ENCODE results near the gene TAF1.
A peak's percentile ranks its signal among the peaks of the same experiment; 100 is the strongest.
"Not testable (repeated sequence)": the region's sequence is repeated elsewhere in the genome, so short reads cannot be mapped to it uniquely, and the experiment has no call there.

Gene TAF1

DNA sequence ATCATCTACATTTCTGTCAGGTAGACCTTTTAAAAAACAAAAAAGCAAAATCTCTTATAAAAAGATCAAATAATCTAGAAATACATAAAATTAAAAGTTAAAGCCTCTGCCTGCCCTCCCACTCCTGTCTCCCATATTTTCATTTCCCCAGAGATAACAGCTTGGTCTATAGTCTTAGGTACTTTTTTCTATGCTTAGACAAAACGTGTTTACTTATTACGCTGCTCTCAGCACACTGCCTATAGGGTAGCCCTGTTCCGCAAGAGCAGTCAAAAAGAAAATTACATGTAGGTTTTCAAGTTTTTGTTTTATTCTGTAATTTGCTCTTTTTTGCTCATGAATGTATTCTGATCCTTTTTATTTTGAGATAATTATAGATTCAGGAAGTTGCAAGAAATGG is 73.3 kb downstream of the TAF1 start:
- no peak for DNase-seq (ENCODE audit: low spot score)

DNA sequence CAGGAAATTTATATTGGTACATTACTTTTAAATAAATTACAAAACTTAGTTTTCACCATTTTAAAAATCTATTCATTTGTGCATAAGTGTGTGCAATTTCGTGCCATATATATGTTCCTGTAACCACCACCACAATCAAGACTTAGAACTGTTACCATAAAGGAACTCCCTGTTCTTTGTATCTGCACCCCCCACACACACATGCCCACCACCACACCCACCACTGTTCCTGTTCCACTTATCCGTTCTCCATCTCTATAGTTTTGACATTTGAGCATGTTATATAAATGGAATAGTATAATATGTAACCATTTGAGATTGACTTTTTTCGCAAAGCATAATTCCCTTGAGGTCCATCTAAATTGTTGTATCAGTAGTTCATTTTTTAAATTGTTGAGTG is 73.7 kb downstream of the TAF1 start:
- DNase-seq (ENCODE audit: low spot score) = no peak

DNA sequence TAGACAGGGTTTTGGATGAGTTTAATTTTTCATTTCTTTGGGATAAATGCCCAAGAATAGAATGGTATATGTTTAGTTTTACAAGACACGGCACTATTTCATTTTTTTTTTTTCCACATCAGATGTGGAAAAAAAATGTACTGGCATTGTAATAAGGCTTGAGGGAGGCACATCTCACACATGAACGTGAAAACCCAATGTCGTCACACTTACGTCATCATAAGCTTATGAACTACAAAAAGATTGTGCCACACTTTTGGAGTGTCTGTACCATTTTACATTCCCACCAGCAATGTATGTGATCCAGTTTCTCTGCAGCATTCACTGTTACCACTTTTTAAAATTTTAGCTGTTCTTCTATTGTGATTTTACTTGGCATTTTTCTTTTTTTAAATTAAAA is 74.2 kb downstream of the TAF1 start:
- DNase-seq (ENCODE audit: low spot score) = no peak

DNA sequence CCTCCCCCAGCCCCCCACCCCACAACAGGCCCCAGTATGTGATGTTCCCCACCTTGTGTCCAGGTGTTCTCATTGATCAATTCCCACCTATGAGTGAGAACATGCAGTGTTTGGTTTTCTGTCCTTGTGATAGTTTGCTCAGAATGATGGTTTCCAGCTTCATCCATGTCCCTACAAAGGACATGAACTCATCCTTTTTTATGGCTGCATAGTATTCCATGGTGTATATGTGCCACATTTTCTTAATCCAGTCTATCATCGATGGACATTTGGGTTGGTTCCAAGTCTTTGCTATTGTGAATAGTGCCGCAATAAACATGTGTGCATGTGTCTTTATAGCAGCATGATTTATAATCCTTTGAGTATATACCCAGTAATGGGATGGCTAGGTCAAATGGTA is 75.7 kb downstream of the TAF1 start:
- DNase-seq (ENCODE audit: low spot score) = not testable (repeated sequence)

DNA sequence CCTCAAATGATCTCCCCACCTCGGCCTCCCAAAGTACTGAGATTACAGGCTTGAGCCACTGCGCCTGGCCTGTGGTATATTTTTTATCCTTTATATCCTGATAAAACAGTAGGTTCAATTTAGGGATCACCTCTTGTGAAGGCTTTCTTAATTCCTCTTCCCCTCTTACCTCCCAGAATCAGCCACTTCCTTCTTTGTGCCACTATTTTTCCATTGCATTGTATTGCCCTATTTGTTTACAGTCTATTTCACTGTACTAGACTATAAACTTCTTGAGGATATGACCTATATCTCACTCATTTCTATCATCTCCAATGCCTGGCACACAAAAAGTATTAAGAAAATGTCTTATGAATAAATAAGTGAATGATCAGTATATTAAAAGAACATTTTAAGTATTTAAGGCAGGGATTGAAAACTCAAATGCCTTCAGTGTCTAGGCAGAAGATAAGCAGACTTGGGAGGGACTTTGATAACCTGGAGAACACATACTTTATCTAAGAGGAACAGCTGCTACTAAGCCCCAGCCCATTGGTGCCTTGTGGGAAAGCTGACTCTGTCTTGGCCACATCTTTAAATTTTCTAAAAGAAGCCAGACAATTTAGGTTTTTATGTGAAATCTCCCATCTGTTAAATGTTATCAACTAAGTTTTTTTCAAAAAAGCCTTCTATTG is 84.4 kb downstream of the TAF1 start:
- no peak for DNase-seq (ENCODE audit: low spot score)

DNA sequence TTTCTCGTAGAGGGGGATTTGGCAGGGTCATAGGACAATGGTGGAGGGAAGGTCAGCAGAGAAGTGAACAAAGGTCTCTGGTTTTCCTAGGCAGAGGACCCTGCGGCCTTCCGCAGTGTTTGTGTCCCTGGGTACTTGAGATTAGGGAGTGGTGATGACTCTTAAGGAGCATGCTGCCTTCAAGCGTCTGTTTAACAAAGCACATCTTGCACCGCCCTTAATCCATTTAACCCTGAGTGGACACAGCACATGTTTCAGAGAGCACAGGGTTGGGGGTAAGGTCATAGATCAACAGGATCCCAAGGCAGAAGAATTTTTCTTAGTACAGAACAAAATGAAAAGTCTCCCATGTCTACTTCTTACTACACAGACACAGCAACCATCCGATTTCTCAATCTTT is 85.4 kb downstream of the TAF1 start:
- DNase-seq (ENCODE audit: low spot score) = not testable (repeated sequence)

DNA sequence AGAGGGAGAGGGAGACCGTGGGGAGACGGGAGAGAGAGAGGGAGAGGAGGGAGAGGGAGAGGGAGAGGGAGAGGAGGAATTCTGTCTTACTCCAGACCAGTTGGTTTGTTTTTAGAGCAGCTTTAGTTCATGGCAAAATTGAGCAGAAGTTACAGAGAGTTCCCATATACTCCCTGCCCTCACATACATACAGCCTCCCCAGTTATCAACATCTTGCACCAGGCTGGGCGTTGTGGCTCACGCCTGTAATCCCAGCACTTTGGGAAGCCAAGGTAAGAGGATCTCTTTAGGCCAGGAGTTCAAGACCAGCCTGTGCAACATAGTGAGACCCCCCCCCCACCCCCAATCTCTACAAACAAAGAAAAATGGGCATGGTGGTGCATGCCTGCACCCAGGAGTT is 86.9 kb downstream of the TAF1 start:
- DNase-seq (ENCODE audit: low spot score) = no peak

DNA sequence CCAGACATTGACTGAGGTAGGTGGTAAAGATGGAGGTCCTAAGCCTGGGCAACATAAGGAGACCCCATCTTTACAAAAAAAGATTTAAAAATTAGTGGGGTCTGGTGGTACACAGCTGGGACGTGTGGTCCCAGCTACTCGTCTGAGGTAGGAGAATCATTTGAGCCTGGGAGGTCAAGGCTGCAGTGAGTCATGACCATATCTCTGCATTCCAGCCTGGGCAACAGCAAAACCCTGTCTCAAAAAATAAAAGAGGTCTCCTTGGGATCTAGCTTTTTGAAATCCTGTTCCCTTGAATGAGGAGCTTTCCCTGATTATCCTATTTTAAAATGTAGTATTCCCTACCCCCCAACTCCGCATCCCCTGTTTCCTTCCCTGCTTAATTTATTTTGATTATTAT is 88.1 kb downstream of the TAF1 start:
- DNase-seq (ENCODE audit: low spot score) = no peak

DNA sequence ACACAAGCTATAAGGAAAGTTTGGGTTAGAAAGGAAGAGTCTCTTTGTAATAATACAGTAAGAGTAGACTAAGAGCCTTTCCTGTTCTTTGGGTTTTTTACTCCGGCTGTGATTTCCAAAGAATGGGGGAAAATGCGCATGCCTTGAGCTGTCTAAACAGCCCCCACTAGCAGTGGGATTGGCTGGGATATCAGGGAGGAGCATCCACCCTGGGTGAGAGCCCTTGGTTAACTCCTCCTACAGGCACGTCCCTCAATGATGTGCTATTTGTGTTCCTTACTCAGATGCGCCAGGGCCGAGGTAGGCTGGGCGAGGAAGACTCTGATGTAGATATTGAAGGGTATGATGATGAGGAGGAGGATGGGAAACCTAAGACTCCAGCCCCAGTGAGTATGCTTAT is 92.7 kb downstream of the TAF1 start:
- no peak for DNase-seq (ENCODE audit: low spot score)

DNA sequence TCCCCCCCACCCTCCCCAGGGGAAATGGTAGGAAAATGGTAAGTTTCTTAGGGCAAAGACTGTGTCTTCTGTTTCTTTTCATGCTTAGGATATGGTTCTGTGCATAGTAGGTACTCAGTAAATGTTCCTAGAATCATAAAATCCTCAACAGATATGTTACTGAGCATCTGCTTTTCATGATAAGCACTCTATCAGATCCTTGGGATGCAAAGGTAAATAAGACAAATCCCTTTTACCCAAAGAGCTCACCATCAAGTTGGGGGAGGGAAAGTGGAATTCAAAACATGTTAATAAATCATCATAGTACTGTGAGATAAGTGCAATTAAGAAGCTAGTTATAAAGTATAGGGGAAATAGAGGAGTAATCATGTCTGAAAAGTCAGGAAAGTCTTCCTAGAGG is 98.8 kb downstream of the TAF1 start:
- DNase-seq (ENCODE audit: low spot score) = no peak

DNA sequence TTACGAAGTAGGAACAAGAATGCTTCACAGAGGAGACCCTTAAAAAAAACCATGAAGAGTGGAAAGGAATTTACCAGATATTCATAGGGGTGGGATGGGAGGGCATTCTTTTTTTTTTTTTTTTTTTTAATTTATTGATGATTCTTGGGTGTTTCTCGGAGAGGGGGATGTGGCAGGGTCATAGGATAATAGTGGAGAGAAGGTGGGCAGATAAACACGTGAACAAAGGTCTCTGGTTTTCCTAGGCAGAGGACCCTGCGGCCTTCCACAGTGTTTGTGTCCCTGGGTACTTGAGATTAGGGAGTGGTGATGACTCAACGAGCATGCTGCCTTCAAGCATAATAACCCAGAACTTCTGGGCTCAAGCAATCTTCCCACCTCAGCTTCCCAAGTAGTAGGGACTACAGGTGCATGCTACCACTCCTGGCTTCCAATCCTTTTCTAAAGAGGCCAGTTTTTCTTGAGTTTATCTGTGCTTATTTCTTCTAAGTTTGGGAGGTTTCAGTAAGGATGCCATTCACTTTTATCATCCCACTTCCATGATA is 100.9 kb downstream of the TAF1 start:
- DNase-seq (ENCODE audit: low spot score) = no peak

DNA sequence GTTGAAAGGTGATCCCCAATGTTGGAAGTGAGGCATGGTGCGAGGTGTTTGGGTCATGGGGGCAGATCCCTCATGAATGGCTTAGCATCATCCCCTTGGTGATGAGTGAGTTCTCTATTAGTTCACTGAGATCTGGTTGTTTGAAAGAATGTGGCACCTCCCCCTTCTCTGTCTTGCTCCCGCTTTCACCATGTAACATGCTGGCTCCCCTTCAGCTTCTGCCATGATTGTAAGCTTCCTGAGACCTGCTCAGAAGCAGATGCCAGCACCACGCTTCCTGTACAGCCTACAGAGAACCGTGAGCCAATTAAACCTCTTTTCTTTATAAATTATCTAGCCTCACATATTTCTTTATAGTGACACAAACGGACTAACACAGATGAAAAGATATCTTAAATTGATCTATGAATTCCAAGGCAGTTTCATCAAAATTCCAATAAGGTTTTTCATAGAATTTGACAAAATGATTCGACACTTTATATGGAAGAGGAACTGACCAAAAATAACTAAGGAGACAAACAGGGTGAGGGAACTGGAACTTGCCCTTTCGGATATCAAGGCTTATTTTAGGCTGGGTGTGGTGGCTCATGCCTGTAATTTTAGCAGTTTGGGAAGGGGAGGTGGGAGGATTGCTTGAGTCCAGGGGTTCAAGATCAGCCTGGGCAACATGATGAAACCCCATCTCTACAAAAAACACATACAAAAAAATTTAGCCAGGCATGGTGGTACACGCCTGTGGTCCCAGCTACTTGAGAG is 109.8 kb downstream of the TAF1 start:
- DNase-seq (ENCODE audit: low spot score) = no peak

DNA sequence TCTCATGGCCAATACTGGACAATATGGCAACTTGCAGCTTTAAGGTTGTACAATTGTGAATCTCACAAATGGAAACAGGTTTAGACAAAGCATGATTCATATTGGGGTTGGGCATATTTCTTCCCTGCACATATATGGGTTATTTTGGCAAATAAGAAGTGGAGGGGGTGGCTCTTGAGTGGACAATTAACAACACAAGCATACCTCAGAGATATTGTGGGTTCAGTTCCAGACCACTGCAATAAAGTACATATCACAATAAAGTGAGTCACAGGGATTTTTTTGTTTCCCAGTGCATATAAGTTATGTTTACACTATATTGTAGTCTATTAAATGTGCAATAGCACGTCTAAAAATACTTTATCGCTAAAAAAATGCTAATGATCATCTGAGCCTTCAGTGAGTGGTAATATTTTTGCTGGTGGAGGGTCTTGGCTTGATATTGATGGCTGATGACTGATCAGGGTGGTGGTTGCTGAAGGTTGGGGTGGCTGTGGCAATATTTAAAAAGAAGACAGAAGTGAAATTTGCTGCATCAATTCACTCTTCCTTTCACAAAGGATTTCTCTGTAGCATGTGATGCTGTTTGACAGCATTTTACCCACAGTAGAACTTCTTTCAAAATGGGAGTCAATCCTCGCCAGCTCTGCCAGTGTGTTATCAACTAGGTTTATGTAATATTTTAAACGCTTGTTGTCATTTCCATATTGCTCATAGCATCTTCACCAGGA is 116.2 kb downstream of the TAF1 start:
- DNase-seq (ENCODE audit: low spot score) = no peak

DNA sequence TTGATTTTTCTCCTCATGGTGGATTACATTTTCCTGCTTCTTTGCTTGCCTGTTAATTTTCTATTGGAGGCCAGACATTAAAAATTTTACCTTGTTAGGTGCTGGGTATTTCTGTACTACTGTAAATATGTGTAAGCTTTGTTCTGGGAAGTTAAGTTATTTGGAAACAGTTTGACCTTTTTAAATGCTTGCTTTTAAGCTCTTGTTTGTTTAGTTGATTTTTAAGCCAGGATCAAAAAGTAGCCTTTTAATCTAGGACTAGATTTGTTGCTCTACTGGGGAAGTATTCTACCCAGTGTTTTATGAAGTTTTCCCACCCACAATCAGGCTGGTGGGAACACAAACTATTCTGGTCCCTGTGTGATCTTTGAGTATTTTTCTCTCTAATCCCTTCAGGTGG is 121.7 kb downstream of the TAF1 start:
- DNase-seq (ENCODE audit: low spot score) = no peak

DNA sequence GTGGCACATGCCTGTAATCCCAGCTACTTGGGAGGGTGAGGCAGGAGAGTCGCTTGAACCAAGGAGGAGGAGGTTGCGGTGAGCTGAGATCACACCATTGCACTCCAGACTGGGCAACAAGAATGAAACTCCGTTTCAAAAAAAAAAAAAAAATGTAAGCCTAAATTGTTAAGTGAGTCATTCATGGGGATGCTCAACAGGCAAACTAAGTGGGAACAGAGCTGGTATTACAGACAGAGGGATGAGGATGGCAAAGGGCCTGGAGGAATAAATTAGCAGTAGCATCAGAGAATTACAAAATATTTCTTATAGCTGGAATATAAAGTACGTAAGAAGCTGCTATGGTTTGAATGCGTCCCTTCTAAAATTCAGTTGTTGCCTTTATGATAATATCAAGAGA is 123.4 kb downstream of the TAF1 start:
- no peak for DNase-seq (ENCODE audit: low spot score)

DNA sequence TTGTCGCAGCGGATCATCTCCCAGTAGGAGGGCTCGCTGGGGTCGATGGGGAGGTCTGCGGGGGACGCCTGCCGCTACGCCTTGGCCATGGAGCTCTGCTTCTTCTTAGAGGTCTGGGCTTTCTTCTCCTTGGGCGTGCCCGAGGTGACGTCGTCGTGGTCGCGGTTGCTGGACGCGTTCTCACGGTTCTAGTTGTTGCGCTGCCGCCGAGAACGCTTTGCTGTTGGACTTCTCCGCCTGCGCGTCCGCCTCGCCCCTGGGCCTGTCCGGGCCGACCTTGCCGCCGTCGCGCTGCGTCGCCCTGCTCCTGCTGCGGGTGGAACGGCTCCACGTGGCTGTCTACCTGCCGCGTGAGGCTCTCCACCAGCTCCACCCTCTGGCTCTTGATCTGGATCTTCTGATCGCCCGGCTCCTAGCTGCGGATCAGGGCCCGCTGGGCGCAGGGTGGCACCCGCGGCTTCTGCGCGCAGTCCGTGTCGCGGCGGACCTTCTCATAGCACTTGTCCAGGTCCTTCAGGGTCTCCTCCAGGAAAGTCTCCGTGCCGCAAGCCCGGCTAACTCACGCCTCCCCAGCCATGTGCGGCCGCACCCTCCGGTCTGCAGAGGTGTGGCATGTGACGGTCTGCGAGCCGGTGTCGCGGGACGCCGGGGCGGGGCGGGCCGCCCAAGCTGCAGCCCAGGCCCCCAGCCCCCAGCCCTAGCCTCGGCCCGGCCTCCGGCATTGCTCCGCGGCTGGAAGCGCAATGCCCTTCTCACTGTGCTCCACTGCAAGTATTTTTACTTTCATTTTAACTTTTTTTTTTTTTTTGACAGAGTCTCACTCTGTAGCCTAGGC is 126.3 kb downstream of the TAF1 start:
- DNase-seq (ENCODE audit: low spot score) = peak; percentile 38

DNA sequence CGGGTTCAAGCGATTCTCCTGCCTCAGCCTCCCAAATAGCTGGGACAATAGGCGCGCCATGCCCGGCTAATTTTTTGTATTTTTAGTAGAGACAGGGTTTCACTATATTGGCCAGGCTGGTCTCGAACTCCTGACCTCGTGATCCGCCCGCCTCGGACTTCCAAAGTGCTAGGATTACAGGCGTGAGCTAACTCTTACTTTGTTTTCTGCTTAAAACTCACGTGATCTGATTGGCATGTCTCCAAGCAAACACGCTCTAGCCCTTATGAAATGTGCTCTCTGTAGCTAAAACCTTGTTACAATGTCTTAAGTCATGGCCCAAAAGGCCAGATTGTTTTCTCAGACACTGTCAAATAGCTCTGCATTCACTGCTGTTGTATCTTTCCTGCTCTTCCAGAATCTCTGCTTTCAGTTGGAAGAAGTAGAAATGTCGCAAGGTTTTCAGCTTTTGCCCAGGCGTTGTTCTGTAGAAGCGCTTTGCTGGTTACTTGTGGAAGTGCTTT is 127.0 kb downstream of the TAF1 start:
- DNase-seq (ENCODE audit: low spot score) = no peak

DNA sequence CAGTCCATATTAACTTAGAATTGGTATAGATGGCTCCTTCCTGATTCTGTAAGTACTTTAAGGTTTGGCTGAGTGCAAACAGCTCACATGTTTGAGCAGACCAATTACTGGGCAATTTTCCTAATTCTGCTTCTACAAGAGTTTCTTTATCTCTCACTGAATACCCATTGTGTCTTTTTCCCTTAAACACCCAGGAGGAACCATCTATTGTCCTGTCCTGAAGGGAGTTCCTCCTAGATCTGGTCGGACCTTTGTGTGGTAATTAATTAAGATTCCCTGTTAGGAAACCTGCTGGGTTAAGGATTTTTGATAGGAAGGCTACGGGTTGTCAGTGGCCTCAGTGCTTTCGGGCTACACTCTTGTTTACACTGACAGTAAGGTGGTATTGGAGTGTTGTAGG is 129.8 kb downstream of the TAF1 start:
- not testable (repeated sequence) for DNase-seq (ENCODE audit: low spot score)

DNA sequence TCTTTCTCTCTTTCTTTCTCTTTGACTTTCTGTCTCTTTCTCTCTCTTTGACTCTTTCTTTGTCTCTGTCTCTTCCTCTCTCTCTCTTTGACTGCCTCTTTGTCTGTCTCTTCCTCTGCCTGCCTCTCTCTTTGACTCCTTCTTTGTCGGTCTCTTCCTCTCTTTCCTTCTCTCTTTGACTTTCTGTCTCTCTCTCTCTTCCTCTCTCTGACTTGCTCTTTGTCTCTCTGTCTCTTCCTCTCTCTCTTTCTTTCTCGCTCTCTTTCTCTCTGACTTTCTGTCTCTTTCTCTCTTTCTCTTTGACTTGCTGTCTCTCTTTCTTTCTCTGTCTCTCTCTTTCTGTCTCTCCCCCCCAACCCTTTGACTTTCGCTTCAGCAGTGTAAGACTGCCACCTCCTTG is 130.3 kb downstream of the TAF1 start:
- no peak for DNase-seq (ENCODE audit: low spot score)

DNA sequence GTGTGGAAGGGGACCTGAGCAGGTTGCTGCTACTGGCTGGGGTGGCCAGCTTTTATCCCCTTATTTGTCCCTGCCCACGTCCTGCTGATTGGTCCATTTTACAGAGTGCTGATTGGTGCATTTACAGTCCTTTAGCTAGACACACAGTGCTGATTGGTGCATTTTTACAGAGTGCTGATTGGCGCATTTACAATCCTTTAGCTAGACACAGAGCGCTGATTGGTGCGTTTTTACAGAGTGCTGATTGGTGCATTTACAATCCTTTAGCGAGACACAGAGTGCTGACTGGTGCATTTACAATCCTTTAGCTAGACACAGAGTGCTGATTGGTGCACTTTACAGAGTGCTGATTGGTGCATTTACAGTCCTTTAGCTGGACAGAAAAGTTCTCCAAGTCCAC is 135.9 kb downstream of the TAF1 start:
- DNase-seq (ENCODE audit: low spot score) = not testable (repeated sequence)

DNA sequence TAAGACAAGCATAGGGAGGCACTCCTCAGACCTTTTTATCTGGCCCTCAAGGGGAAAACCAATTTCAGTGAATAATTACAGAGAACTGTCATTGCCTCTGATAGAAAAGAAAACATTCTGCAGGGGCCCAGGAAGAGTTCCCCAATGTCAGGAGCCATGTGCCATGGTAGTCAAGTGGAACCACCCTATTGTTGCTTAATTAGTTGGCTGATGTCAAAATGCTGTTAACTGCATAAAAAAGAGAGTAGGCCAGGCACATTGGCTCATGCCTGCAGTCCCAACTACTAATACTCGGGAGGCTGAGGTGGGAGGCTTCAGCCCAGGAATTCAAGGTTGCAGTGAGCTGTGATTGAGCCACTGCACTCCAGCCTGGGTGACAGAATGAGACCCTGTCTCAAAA is 138.2 kb downstream of the TAF1 start:
- no peak for DNase-seq (ENCODE audit: low spot score)

DNA sequence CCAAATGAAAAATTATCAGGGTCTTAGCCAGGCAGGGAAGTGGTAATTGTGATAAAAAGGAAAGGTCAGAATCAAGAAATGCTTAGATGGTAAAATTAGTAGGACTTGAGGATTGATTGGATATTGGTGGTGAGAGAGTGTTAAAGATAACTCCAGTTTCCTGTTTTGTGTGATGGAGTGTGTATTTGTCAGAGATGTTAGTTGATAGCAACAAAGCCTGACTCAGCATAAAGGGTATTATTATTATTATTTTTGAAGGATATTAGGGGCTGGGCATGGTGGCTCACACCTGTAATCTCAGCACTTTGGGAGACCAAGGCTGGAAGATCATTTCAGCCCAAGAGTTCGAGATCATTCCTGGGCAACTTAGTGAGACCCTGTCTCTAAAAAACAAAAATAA is 143.1 kb downstream of the TAF1 start:
- DNase-seq (ENCODE audit: low spot score) = no peak

Data from CD4-positive, alpha-beta T cell treated with Interleukin-15 for 4 hours (primary cell).